GM19452 (cell line): Measurements from ENCODE around the gene BBS9.

ENCODE experiments used
- ATAC-seq: cut with Tn5 transposase; IDR thresholded peaks from one replicate; pipeline ENCODE4 v1.9.1; 2021; ENCODE audit not compliant: unreplicated experiment

BBS9 gene

DNA sequence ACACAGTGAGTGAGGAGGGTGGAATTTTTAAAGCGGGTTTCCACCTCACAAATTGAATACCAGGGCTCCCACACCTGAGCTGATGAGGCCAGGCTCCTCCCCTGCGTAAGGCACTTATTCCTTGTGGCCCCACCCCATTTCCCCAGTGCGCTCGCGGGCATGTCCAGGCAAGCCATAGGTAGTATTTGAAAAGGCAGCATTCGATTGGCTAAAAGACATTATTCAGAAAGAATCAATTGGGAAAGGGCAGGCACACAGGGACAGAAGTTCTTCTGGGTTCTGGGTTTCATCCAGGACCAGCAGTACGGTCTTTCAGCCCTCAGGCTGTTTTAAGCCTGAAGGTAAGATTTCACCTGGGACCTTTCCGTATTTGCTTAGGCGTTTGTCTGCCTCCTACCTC, 222.3 kb downstream of the BBS9 start:
- no peak for ATAC-seq

DNA sequence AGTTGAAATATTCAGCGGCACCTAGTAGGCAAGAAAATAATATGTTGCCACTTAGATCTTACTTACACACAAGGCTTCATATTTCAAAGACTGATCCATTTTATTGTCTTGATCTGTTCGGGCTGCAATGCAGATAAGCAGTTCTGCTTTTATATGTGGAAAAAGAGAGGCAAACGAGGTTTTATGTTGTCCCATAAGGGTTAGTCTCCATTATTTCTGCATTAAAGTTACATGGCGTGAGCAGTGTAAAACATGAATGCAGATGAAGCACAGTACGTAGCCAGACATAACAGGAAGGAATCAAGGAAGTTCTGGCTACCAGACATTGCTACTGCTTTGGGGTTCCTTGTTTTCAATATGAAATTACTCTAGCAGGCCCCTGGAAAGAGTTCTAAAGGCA, 224.8 kb downstream of the BBS9 start:
- no peak for ATAC-seq

DNA sequence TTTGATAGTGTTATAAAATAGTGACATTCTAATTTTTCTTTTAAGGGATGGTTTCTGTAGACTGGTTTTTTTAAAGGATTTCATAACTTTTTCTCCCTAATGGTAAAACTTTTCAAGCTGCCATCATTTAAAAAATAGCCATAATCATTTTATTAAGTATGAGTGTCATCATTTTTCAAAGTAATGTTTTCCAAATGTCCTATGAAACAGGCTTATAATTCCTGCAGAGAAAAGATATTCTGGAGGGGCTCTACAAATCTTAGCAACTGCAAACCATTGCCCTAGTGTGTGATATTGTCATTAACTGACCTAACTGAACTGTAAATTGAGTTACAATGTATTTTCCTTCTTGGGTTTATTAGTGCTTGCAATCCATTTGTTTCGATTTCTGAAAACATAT, 226.0 kb downstream of the BBS9 start:
- no peak for ATAC-seq

DNA sequence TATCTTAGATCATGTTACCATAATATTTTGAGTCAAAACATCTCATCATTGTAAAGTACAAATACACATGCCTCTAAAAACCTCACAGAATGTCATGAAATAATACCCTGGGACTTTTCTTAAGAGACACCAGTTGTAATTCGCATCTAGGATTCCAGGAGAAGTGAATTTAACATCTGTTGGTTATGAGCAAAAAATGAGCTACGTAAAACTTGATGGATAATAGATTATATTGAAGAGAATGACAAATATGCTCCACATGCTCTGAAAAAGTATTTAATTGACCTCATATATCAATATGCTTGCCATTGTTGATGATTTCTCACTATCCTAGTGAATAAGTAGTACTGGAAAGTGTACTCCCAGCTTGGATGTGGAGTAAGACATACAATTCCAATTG, 227.0 kb downstream of the BBS9 start:
- ATAC-seq, result no peak

DNA sequence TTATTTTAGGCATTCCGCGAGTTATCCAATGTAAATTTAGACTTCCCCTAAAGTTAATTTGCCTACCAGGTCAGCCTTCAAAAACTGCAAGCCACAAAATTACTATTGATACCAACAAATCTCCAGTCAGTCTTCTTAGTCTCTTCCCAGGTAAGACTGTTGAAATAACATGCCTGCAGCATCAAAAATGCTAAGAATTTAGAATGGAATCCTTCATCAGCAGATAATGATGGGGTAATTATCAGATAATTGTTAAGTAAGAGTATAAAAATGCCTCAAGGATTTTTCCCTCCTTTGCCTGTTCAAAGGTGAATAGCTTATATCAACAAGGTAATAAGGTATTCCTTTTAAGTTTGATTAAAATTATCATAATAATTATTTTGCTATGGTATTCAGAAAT, 228.5 kb downstream of the BBS9 start:
- no peak for ATAC-seq

DNA sequence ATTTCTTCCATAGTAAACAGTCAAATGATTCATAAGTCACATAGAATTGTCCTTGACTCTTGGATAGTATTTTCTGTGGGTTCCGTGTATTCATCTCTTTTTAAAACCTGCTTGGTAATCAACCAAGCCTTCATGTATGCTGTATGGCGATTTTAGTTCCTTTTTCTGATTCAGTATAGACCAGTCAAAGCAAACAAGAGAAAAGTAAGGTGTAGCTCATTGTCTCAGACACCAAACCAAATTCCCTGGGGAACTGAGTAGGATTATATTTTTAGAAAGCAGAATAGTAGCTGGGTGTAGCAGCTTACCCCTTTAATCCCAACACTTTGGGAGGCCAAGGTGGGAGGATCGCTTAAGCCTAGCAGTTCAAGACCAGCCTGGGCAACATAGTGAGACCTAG, 240.5 kb downstream of the BBS9 start:
- no peak for ATAC-seq

- no peak for ATAC-seq
These were observed 243.8 kb downstream of the BBS9 start for GRCh38 chr7:33373195-33373594.

- ATAC-seq, result no peak
These were observed 250.6 kb downstream of the BBS9 start for GRCh38 chr7:33379891-33380525.

- ATAC-seq, result no peak
These were observed 259.0 kb downstream of the BBS9 start for GRCh38 chr7:33388332-33388731.

DNA sequence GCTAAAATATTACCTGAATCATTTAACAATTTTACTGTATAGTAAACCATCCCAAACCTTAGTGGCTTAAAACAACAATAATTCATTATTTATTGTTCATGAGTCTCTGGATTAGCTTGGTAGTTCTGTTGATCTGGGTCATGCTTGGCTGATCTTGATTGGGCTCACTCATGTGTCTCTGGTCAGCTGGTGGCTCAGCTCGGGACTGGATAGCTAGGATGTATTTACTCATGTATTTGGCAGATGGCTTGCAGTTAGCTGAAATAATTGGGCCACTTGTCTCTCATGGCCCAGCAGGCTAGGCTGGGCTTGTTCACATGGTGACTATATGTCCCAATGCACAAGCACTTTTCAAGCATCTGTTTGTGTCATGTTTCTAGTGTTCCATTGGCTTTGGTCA, 262.8 kb downstream of the BBS9 start:
- no peak for ATAC-seq

DNA sequence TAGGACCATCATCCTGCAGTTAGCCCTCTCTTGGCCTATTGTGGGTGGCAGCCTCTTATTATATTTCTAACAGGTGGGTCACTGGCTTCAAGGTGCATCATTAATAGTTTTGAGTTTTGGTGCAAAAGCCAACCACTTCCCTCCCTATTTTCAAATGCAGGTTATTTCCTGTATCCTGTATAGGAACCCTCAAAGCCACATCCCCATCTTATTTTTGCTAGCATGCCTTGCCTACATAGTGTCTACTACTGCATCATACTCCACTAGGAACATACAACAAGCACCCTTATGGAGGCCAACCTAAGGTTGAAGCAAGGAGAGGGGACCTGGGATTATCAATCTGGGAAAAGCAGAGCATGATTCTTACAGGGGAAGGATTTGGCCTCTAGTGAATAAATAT, 264.4 kb downstream of the BBS9 start:
- no peak for ATAC-seq

DNA sequence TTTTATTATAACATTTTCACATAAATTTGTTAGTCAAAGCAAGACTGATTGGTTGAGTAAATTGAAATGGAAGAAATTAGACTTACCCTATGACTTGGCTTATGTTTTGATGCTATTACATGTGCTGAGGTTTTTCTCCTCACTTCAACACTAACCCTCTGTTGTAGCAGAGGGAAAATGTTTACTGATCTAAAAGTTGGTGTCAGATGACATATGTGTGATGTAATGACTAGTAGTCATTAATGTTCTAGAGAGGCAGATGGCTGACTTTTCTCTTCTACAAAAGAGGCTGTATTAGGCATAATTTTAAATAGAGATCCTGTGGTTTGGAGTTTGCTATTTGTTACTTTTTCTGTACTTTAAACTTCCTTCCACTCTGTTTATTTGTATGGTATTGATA, 266.0 kb downstream of the BBS9 start:
- no peak for ATAC-seq

GRCh38 chr7:33399528-33400213, 270.3 kb downstream of the BBS9 start:
- ATAC-seq, result no peak

DNA sequence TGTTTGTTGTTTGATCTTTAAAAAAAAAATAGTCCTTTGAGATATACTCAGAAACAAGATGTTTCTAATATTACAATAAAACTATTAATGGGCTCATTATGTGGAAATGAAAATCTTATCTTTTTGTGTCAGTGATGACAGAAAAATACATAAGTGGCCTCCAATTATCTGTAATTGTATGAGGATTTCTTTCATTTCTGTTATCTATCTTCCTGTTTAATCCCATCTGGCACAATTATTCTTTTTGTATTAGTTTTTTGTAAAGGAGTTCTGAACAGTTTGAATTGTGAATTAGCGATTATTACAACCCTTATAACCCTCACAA, 270.8 kb downstream of the BBS9 start:
- ATAC-seq, result no peak

DNA sequence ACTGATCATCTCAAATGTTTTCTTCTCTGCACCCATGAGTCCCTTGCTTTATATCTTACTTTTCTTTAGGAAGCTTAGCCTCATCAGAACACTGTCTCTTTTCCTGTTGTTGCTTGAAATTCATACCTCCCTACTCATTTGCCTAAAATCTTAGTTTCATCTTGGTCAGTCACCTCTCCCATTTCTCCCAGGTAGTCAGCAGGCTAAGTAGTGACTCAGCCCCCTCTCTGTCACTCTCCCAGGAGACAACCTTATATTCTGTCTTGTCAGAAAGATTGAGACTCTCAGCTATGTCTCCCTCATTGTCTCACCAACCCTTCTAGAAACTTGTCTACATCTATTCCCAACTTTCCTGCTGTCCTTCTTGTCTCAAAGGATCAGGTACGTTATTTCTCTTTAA, 280.9 kb downstream of the BBS9 start:
- ATAC-seq, result no peak

DNA sequence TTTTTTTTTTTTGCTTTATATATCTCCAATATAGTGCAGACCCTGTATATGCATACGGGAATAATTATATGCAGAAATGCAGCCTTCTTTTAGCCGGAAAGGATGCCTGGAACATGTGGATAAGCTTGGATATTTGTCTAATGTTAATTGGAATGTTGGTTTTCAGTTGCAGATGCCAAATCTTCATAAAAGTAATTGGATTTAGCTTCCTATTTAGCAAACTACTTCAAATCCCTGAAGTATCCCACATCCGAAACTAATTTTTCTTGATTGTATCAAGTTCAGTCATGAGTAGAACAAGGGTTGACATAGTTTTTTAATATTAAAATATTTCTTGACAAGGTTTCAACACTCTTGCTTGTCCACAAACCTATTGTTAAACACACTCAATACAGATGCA, 281.7 kb downstream of the BBS9 start:
- no peak for ATAC-seq

DNA sequence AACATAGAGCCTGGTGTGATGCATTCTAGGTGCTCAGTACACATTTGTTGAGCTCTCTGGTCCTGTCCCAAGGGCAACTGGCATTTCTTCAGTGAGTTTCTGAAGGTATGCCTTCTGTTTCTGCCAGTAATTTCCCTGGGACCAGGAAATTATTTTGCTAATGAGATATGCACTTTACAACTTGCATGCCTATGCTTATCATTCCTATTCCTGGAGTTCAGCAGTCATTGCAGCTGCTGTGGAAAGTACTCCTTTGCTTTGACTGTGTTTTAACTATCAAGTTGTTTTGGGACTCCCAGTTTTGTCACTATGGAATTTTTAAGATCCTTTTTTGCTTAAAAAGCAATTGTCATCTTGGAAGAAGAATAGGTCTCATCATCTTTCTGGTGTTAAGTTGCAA, 283.0 kb downstream of the BBS9 start:
- no peak for ATAC-seq

DNA sequence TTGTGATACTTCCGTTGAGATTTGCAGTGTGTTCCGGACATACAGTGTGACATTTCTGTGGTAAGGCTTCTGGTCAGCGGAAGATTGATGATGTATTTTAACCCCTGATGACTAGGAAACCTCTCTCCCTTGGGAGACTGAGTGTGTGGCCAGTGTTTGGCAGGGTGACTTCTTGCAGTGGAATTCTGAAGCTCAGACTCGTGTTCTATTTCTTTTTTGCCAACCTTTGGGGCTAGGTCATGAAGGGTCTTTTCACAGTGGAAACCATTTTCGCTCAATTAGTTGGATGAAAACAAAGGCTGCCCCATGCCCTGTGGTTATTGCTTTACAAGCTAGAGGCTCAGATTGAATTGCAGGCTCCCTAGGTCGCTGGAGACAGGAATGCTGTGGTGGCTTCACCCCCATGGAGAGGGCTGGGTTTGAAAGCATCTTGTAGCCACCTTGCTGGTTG, 288.9 kb downstream of the BBS9 start:
- ATAC-seq, result no peak

GRCh38 chr7:33420311-33420940, 291.1 kb downstream of the BBS9 start:
- no peak for ATAC-seq

- ATAC-seq, result no peak
These were observed 292.1 kb downstream of the BBS9 start for GRCh38 chr7:33421429-33421828.

DNA sequence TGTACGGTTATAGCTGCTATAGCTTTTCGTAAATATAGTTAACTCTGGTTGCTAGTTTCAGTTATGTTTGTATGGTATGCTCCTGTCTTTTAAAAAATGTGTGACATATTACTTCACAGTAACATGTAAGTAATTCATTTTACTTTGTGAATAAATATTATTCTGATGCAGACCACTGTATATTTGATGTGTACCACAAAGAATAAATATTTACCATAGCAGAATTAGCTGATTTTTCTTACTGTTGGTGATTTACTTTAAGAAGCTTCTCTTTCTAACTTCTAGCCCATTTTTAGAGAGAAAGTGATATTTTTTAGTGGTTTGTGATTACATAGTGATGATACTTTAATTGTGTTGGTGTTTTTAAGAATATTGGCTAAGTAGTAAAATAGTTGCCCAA, 292.8 kb downstream of the BBS9 start:
- ATAC-seq, result no peak

GRCh38 chr7:33422825-33423645, 293.7 kb downstream of the BBS9 start:
- peak; percentile 43 for ATAC-seq
